Stimulated activated CD8-positive, alpha-beta memory T cell treated with anti-CD3 and anti-CD28 coated beads, Interleukin-15, amount 100 ng/mL, for 1 hour (primary cell): ENCODE data around the gene PER2.

ENCODE experiments used
- DNase-seq: peaks from one replicate; pipeline ENCODE4 v3.0.0-alpha.2; 2020; ENCODE audit warnings: low read depth

PER2 gene

DNA sequence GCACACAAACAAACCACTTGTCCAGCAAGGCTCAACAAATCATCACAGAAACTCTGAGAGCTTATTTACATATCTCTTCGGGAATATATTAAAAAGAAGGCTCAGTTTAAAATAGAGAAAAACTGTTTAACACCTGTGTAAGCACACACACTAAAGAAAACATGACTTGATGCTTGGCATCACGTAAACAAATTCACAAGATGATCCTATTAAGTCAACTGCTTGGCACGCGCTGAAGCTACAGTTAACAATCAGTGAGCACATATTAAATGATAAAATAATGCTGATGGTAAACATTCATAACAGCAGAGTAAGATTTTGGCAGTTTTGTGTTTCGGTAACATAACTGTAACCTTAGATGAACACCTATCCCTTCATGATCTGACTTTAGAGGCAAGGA, 44.3 kb downstream of the PER2 start:
- DNase-seq = no peak

DNA sequence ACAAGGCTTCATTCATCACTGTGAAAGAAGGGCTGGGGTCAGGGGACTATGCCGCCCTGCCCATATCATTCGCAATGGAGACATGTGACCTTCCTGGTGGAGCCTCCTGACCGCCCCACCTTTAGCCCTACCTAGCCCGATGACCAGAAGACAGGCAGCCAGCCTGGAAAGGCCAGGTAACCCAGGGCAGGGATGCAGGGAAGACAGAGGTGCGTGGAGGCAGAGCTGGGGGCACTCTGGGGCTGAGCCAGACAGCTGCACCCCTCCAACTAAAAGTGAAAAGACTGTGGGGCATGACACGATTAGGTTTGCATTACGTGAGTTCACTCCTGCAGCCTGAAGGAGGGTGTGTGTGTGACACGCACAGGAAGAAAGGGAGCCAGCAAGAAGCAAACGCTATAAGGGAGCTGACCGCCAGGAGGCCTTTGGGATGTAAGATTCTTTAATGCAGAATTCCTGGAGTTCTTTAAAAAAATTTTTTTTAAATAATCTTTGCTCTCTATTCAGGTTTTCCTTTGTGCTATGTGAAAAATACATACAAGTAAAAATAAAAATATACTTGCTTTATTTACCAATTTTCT, 44.8 kb downstream of the PER2 start:
- DNase-seq = no peak

DNA sequence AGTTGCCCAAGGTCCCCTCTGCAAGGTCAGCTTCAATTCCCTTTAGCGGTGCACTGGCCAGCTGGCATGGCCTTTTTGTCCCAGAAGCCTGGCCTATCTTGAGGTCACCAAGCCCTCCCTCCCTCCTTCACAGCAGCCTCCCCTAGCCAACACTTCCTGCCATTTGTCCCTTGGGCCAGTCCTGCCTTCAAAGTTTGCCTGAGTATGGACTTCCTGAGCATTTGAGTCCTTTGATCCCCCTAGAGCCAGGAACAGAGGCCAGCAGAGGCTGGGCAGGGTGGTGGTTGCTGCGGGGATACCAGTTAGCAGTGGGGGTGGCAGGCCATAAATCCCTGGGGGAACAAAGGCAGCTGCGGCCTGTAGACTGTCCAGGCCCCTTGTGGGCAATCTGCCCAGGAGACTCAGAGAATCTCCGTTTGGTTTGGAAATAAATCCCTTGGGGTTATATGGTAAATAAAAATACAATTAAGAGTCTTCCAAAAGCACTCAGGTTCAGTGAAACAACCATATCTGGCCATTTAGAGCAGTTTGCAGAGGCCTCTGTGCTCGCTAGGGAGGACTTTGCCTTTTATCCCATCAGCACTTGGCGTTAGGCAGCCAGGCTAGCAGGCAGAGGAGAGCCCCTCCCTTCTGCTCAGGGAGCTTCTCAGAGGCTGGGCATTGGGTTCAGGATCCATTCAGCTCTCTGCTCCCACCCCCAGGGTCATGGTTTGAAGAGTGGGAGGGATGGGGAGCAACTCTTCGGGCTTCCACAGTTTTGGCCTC, 45.5 kb downstream of the PER2 start:
- no peak for DNase-seq

DNA sequence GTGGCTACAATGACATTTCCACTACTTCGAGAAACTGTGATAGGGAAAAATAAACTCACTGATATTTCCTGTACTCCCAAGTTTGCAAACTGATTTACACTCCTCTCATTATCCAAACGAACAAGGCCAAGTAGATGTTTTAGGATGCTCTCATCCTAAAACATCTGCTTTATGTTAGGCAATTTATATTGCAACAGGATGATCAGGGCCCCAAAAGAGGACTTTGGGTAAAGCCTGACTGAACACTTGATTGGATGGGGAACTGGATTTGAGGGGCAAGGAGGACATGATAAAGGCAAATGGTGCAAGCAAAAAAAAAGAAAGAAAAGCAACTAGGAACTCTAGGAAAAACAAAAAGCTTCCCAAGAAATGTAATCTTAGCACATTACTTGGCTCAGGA, 46.4 kb downstream of the PER2 start:
- no peak for DNase-seq

DNA sequence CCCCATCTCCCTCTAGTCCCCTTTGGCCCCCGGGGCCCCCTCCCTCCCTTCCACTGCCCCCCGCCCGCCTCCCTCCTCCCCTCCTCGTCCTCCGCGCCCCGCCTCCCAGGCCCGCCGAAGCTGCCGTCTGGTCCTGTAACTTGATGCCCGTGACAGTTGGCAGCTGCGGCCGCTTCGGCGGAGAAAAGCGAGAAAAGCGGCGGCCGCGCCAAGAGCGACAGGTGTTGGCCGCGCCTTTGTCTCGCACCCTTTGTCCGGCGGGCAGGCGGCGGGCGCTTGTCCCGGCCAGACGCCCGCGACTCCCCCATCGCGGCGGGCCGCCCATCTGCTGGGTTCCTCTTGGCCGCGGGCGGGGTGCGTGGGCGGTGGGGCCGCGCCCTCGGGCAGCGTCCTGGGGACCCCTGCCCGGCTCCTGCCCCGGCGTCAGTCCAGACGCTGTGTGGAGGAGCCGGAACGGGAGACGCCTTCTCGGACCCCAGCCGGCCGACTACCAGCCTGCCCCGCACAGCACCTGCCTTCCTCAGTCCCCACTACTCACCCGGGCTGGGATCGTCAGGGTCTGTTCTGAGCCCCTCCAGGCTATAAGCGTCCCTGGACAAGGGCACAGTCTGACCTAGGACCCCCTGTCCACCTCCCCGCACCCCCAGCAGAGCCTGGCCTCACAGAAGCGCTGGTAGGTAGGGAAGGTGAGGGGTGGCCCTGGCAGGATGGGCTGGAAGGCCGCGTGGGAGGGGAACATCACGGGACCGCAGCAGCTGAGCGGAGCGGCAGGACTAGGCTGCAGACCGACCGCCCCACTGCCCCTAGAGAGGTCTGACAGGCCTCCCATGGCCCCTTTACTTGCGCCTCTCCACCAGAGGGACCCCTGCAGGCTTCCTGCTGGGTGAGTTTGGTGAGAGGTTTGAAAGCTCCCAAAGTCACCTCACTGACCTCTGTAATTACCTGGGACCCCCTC, 47.4 kb downstream of the PER2 start:
- DNase-seq = no peak

DNA sequence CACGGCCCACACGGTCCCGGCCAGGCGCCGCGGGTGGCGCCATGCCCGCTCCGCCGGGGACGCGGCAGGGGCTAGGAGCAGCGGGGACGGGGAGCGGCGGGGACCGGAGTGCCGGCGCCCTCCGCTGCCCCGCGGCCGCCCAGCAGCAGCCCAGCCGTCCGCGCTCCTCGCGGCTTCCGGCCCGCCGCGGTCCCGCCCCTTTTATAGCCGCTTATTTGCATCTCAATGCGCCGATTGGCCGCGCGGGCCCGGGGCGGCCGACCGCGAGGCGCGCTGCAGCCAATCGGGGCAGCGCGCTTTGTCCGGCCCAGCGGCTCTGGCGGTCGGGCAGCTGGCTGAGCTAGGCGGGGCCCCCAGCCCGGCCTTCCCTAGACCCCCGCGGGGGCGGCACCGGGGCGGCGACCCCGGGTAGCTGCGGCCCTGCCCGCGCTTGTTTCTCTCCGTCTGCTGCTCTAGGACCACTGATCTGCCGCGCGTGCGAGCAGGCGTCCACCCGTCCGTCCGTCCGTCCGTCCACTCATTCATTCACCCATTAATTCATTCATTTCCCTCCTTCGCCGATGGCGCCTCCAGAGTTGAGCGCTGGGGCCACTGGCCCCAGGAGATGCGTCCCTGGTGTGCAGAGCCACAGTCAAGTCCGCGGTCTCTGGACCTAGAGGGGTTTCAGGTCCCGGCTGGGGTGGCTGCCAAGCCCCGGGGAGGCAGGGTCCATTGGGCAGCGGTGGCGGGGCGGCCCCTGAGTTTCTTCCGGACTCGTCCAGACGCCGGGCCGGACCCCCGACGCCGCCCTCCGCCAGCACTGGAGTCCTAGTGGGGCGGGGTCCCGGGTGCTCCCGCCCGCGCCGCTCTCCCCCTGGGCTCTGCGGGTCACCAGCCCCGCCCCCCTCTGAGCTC, 48.3 kb downstream of the PER2 start, which contains the start of gene HES6:
HES6 (minus strand) TSS at position 176 of the 894 bp plus-strand sequence; CDS start at position 43, 133 bp downstream.
- peak; percentile 50 for DNase-seq

DNA sequence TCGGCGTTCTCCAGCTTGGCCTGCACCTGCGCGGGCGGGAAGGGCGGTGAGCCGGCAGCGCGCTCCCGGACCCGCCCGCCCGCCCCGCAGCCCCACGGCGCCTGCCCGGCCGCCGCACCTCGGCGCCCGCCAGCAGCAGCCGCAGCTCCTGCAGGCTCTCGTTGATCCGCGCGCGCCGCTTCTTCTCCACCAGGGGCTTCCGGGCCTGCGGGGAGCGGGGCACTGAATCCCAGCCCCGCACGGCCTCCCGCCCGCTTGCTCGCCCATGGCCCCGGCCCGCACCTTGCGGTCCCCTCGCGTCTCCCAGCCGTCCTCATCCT, 48.9 kb downstream of the PER2 start:
- DNase-seq = no peak

DNA sequence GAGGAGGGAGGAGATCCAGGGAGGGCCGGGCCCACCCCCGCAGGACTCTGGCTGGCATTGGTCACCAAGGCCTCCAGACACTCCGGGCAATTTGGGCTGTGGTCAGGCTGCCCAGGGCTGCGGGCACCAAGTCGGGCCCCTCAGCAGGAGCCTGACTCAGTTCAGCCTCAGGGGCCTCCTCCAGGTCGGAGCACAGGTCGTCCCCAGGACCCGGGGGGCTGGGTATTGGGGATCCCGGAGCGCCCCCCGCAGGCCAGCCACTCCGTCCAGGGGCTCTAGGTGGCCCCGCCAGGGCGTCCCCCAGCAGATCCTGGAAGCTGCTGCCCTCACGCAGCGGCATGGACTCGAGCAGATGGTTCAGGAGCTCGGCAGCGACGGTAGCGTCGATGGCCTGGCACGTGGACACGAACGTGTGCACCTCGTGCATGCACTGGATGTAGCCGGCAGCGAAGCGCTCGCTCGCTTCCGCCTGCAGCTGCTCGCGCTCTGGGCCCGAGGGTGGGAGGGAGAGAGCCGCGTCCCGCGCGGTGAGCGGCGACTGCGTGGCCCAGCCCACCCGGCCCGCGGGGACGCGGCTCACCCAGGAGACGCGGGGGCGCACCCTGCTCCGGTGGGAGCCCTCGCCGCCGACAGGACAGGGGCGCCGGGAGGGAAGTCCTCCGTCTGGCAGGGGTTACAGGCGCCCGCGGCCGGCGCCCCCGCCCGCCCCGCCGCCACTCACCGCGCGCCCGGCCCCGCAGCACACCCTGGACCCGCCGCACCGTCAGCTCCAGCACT, 49.5 kb downstream of the PER2 start:
- DNase-seq = no peak

DNA sequence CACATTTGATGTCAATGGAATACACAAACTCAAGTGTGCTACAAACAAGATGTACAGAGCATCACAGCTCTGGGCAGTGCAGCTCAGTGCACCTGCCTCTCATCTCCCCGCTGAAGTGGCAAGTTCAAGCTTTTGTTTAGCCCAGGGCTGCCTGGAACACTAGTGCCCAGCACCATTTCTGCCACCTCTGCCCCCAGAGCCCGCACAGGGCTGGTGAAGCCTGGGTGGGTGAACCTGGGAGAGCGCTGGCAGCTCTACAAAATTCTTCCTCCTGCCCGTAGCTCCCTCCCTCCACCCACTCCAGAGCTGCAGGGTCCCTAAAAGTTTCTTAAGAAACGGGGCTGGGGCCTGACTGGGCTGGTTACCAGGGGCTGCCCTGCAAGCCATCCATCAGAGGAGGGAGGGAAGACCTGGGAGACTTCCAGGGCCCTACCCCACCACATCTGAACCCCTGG, 50.1 kb downstream of the PER2 start:
- no peak for DNase-seq

DNA sequence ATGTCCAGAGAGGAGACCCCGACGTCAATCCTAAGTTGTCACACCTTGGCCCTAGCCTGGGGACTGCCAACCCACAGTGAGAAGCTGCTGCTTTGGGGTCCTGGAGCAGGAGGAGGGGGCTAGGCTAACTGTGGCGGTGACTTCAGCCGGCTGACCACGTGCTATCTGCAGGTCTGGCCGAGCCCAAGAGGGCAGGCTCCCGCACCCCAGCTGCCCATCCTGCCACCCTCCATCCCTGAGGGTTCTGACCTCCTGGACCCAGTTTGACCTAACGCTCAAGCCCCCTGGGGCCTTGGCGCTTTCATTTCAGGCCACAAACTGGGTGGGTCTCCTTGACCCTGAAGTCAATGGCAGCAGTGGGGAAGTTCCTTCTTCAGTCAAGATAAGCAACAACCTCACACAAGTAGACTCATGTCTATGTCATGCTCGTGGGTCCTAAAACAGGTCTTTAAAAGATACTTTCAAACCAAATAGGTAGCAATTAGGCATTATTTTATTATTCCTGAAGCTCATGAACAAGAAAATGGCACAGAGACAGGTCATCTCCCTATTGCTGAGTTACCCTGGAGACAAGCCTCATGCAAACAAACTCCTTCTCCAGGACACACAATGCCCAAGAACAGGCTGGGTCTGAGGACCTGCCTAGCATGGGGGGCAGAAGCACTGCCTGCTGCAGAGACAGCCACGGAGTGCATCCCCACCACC, 50.8 kb downstream of the PER2 start:
- DNase-seq = no peak

DNA sequence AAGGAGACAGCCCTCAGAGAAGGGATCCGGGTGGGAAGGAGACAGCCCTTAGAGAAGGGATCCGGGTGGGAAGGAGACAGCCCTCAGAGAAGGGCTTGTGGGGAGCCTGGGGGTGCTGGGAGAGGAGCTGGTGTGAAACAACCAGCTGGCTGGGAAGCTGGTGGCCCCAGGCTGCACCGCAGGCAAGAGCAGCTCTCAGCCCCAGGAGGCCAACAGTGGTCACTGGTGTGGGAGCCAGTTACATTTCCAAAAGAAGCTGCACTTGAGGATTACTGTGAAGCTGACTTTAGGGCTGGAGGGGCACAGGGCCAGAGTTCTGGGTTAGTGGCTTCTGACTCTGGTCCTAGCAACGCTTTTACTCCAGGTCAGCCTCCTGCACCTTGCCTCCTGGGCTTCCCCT, 51.8 kb downstream of the PER2 start:
- no peak for DNase-seq

DNA sequence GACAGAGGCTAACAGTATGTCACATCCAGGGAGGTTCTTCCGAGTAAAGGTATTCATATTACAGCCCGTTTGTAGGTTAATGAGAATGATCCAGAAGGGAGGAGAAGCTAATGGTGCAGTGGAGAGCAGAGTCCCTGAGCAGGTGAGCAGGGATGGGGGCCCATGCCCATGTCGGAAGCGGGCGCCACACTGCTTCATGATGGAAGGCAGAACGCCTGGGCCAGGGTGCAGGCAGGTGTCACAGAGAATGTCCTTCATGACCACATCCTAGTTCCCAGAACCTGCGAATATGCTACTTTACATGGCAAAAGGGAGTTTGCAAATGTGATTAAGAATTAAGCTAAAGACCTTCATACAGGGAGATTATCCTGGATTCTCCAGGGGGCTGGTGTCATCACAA, 52.6 kb downstream of the PER2 start:
- no peak for DNase-seq

DNA sequence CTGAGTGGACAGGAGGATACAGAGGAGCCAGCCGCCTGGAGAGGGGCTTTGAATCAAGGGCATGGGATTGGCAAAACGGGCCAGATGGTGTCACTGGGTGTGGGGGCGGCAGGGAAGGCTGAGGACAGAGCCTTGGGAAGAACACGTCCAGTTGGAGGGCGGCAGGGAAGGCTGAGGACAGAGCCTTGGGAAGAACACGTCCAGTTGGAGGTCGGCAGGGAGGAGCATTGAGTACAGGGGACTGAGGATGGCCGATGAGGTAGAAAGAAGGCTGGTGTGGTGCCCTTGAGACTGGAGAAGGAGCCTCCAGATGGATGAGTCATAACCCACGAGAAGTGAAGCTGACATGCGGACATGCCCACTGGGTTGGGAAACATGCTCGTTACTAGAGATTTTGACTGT, 53.1 kb downstream of the PER2 start:
- DNase-seq = no peak

DNA sequence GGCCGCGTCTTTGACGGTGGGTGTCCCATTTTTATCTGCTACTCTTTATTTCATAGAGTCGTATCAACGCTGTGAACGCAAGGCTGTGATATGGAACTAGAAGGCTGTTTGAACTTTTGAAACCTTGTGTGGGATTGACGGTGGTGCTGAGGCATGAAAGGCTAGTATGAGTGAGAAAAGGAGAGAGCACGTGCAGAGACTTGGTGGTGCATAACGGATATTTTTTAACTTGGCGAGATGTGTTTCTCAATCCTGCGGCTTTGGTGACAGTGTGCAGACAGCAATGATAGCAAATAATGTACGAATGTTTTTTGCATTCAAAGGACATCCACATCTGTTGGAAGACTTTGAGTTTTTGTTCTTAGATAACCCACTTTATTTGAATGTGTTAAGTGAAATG, 54.8 kb downstream of the PER2 start:
- DNase-seq = no peak

DNA sequence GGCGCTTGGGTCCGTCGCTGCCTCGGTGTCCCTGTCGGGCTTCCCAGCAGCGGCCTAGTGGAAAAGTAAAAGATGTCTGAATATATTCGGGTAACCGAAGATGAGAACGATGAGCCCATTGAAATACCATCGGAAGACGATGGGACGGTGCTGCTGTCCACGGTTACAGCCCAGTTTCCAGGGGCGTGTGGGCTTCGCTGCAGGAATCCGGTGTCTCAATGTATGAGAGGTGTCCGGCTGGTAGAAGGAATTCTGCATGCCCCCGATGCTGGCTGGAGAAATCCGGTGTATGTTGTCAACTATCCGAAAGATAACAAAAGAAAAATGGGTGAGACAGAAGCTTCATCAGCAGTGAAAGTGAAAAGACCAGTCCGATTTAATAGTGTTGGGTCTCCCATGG, 56.6 kb downstream of the PER2 start:
- DNase-seq = no peak

DNA sequence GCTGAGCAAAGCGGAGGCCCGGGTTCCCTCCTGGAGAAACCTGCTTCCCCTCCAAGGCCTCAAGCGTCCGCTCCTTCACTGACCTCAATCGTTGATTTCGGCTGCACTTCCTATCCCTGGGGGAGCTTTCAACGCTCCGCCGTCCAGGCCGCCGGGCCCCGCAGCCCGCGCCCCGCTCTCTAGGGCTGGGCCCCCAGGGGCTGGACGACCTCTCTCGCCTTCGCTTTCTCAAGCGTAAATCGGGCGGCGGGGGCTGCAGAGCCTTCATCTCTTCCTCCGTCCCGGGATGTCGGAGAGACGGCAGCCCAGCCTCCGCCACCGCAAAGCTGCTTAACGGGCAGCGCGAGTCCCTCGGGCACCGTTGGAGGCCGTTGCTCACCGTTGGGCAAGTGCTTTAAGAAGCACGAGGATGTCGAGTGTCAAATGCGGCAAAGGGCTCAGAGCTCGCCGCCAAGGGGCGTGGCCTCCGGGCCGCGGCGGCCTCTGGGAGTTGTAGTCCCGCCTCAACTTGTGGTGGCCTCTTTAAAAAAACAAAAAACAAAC, 57.1 kb downstream of the PER2 start:
- peak; percentile 58 for DNase-seq

DNA sequence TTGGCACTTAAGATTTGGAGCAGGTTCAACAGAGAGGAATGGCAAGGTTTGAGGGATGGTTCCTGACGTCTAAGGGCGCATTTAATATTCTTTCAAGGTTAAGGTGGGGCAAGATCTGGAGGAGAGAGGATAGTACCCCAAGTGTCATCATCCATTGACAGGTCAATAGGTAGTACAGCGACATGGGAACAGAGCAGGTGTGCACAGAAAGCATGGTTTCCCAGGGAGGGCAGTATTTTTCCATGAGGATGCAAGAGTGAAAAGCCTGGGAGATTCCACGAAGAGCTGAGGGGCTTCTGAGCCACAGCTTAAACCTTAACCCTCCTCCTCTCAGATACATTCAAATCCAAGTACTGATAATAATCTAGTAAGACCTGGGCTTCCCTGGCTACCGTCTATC, 57.7 kb downstream of the PER2 start:
- no peak for DNase-seq

DNA sequence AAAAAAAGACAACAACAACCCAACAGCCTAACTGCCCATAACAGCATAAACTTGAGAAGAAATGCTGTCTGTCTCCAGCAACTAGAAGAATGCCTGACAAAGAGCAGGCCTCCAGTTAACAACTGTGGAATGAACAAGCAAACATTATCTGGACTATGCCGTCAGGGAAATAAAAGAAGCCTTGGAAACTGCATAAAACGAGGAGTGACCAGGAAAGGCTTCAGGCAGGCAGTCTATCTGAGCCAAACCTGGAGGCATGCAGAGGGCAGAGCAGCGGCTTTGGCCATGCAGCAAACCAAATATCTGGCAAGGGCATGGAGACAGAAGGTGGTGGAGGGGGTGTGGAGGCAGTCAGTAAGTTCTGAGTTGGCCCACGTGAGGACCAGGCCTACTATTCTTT, 59.7 kb downstream of the PER2 start:
- no peak for DNase-seq

DNA sequence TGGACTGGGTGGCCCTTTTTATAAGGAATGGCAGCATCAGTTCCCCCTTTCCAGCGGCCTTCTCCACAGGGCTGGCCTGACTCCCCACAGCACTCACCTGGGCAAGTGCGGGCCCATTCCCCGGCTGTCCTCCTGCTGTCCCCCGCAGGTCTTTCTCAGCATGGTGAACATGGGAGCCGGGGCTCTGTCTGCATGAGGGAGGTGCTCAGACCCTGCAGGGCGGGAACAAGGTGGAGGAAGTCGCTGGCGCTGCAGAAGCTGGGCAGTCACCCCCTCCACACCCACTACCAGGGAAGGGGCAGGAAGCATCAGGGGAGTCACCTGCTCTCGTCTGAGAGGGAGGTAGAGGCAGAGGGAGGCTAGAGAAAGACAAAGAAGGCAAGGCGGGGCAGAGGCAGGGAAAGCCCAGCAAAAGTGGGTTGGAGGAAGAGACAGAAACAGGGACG, 60.8 kb downstream of the PER2 start:
- no peak for DNase-seq
